Measurements from ENCODE around the gene SH2D4B. TPM values are rescaled to one million over a fixed set of nuclear protein-coding genes. Genes with fewer than 3 reads are reported as not detected.

Gene SH2D4B
- total RNA-seq, 2 experiments from 2014 or later: 0.16 to 0.31 TPM

DNA sequence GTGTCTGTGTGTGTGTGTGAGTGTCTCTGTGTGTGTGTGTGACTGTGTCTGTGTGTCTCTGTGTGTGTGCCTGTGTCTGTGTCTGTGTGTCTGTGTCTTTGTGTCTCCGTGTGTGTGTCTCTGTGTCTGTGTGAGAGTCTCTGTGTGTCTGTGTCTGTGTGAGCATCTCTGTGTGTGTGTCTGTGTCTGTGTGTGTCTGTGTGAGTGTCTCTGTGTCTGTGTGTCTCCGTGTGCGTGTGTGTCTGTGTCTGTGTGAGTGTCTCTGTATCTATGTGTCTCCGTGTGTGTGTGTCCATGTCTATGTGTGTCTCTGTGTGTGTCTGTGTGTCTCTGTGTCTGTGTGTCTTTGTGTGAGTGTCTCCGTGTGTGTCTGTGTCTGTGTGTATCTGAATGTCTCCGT, 120.4 kb downstream of the SH2D4B start:
- TF ChIP-seq, protein P1, sequence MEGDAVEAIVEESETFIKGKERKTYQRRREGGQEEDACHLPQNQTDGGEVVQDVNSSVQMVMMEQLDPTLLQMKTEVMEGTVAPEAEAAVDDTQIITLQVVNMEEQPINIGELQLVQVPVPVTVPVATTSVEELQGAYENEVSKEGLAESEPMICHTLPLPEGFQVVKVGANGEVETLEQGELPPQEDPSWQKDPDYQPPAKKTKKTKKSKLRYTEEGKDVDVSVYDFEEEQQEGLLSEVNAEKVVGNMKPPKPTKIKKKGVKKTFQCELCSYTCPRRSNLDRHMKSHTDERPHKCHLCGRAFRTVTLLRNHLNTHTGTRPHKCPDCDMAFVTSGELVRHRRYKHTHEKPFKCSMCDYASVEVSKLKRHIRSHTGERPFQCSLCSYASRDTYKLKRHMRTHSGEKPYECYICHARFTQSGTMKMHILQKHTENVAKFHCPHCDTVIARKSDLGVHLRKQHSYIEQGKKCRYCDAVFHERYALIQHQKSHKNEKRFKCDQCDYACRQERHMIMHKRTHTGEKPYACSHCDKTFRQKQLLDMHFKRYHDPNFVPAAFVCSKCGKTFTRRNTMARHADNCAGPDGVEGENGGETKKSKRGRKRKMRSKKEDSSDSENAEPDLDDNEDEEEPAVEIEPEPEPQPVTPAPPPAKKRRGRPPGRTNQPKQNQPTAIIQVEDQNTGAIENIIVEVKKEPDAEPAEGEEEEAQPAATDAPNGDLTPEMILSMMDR (IDR thresholded peaks at IDR 0.05): no peak
- Histone ChIP-seq H3K4me1 (ENCODE audit: insufficient read depth, low read length) (peaks cover 8% of the 10 kb centered on the region), H3K9me3 (ENCODE audit: control insufficient read depth in 1 of 2, insufficient read depth in 1 of 2, low read length in 2 of 2) (peaks cover 23 to 43% of the 10 kb centered on the region in 2 experiments), H3K4me3 (ENCODE audit: low read length) (no peak overlapping the region), H3K27ac (ENCODE audit: low read depth in 1 of 2, low read length in 2 of 2) (no peak overlapping the region), H3K36me3 (ENCODE audit: insufficient read depth, low read length) (no peaks in the 10 kb centered on the region), H3K27me3 (ENCODE audit: control insufficient read depth in 1 of 2, insufficient read depth in 2 of 2, low read length in 2 of 2) (peaks cover 4 to 19% of the 10 kb centered on the region in 2 experiments)
- no peak for ATAC-seq (ENCODE audit: poor library complexity)
- ChIA-PET POLR2A (no interaction called here), CTCF (no interaction called here)
- no peak overlapping the region for H3K27ac Mint-ChIP-seq
- H3K4me1 Mint-ChIP-seq (ENCODE audit: low read depth): peaks cover 6% of the 10 kb centered on the region
- intact Hi-C loops (cut with DNase I, micrococcal nuclease): no loop called here
- DNase-seq: no peak
- H3K36me3 Mint-ChIP-seq (ENCODE audit: low read depth): no peaks in the 10 kb centered on the region
- peaks cover 7% of the 10 kb centered on the region for H3K9me3 Mint-ChIP-seq
- H3K27me3 Mint-ChIP-seq: peaks cover 28% of the 10 kb centered on the region
- no peak overlapping the region for H3K4me3 Mint-ChIP-seq

DNA sequence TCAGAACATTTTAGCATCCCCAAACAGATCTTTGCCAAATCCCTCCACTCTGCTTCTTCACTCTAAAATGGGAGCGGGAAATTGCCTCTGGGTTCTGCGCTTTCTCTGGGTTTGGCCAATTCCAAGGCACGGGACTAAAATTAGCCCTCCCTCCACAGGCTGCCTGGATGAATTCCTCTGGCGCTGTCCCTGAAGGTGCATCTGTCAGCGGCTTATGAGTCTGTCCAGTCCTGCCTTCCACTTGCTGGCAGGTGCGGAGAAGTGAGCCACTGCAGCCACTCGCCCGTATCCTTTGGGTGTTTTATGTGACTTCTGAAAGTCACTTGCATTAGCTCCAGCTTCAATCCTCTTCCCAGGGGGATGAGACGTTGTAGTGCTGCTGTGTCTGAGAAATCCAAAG, 121.6 kb downstream of the SH2D4B start:
- no peak overlapping the region for H3K27ac Mint-ChIP-seq
- TF ChIP-seq, protein P1 (IDR thresholded peaks at IDR 0.05): no peak
- peaks cover 33% of the 10 kb centered on the region for H3K27me3 Mint-ChIP-seq
- H3K4me1 ChIP-seq (ENCODE audit: insufficient read depth, low read length): peaks cover 11% of the 10 kb centered on the region
- no peak overlapping the region for H3K27ac ChIP-seq (ENCODE audit: low read depth in 1 of 2, low read length in 2 of 2)
- ATAC-seq (ENCODE audit: poor library complexity) (no peak), DNase-seq (no peak)
- H3K4me1 Mint-ChIP-seq (ENCODE audit: low read depth): peaks cover 8% of the 10 kb centered on the region
- no peak overlapping the region for H3K4me3 Mint-ChIP-seq
- H3K9me3 Mint-ChIP-seq: no peaks in the 10 kb centered on the region
- ChIA-PET POLR2A (no interaction called here), CTCF (no interaction called here)
- H3K36me3 ChIP-seq (ENCODE audit: insufficient read depth, low read length): no peaks in the 10 kb centered on the region
- no peaks in the 10 kb centered on the region for H3K36me3 Mint-ChIP-seq (ENCODE audit: low read depth)
- H3K9me3 ChIP-seq (ENCODE audit: control insufficient read depth in 1 of 2, insufficient read depth in 1 of 2, low read length in 2 of 2): peaks cover 16 to 36% of the 10 kb centered on the region in 2 experiments
- intact Hi-C loops (cut with DNase I, micrococcal nuclease): no loop called here
- H3K4me3 ChIP-seq (ENCODE audit: low read length): no peak overlapping the region
- H3K27me3 ChIP-seq (ENCODE audit: control insufficient read depth in 1 of 2, insufficient read depth in 2 of 2, low read length in 2 of 2): peaks cover 6 to 22% of the 10 kb centered on the region in 2 experiments

DNA sequence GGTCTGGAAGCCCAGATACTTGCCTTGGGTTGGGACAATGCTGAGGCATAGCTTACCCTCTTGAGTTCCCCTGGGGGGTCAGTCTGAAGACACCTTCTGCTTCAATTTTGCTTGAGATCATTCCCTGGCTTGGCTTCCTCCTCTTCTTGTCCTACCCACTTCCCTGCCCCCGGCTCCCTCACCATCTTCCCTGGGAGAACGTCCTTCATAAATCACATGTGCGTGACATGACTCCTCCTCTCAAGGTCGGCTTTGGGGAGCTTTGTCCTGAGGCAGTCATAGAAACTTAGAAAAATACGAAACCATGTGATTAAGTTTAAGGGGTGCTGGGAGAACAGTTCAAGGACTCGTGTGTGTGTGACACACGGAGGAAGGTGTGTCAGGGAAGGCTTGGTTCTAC, 122.6 kb downstream of the SH2D4B start:
- Mint-ChIP-seq H3K4me1 (ENCODE audit: low read depth) (peaks cover 8% of the 10 kb centered on the region), H3K27ac (no peak overlapping the region), H3K9me3 (no peaks in the 10 kb centered on the region), H3K36me3 (ENCODE audit: low read depth) (no peaks in the 10 kb centered on the region), H3K27me3 (peaks cover 37% of the 10 kb centered on the region), H3K4me3 (no peak overlapping the region)
- TF ChIP-seq, protein P1 (IDR thresholded peaks at IDR 0.05): no peak
- Histone ChIP-seq H3K27ac (ENCODE audit: low read depth in 1 of 2, low read length in 2 of 2) (no peak overlapping the region), H3K36me3 (ENCODE audit: insufficient read depth, low read length) (no peaks in the 10 kb centered on the region), H3K9me3 (ENCODE audit: control insufficient read depth in 1 of 2, insufficient read depth in 1 of 2, low read length in 2 of 2) (peaks cover 16 to 30% of the 10 kb centered on the region in 2 experiments), H3K4me1 (ENCODE audit: insufficient read depth, low read length) (peaks cover 11% of the 10 kb centered on the region), H3K27me3 (ENCODE audit: control insufficient read depth in 1 of 2, insufficient read depth in 2 of 2, low read length in 2 of 2) (peaks cover 6 to 22% of the 10 kb centered on the region in 2 experiments), H3K4me3 (ENCODE audit: low read length) (no peak overlapping the region)
- intact Hi-C loops (cut with DNase I, micrococcal nuclease): no loop called here
- peak in 1 of 14 experiments; percentile 2 for DNase-seq
- CTCF ChIA-PET: no interaction called here
- ATAC-seq (ENCODE audit: poor library complexity): no peak
- POLR2A ChIA-PET: no interaction called here
